NOMO-1 treated with dmso at 0.1 percent for 144 hours (cell line): Measurements from ENCODE around the gene SDHAF1.
"Not testable (repeated sequence)": the region's sequence is repeated elsewhere in the genome, so short reads cannot be mapped to it uniquely, and the experiment has no call there.

Experiments used
- DNase-seq: peaks from one replicate; lab custom pipeline; 2025; ENCODE audit not compliant: unreplicated experiment; lab: John Stamatoyannopoulos, UW

Gene SDHAF1, protein sequence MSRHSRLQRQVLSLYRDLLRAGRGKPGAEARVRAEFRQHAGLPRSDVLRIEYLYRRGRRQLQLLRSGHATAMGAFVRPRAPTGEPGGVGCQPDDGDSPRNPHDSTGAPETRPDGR

GRCh38 chr19:35995048-35995993 lies at the start of gene SDHAF1:
SDHAF1 (plus strand) TSS chr19:35995188; CDS start chr19:35995275, 87 bp downstream.
- DNase-seq: peak; percentile 98

DNA sequence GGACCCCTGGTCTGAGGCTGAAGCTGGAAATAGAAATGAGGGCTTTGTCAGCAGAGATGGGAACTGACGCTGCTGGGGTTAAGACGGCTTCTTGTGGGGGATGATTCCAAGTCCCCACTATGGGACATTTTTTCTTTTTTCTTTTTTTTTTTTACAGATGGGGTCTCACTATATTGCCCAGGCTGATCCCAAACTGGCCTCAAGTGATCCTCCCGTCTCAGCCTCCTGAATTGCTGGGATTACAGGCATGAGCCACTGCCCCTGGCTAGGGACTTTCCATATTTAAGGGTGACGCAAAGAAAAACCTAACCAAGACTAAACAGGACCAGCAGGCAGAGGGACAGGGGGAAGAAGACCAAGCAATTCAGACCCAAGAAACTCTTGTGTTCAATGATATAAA lies 48.8 kb upstream of the SDHAF1 start:
- no peak for DNase-seq

DNA sequence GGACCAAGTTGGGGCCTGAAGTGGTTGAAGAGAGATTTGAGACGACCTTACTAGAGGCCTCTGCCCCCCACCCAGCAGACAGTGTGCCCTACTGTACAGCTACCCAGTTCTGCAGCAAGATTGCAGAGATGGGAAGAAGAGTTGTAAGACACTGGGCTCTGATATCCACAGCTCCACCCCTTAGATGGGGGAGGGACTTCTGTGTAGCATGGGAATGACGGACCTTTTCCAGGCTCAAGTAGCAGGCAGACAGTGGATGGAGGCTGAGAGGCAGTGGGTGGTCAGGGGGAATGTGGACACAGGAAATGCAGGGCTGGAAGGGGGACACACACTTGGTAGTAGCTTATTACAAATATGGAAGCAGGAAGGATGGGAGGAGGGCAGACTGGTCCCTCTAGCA lies 45.9 kb upstream of the SDHAF1 start:
- no peak for DNase-seq

DNA sequence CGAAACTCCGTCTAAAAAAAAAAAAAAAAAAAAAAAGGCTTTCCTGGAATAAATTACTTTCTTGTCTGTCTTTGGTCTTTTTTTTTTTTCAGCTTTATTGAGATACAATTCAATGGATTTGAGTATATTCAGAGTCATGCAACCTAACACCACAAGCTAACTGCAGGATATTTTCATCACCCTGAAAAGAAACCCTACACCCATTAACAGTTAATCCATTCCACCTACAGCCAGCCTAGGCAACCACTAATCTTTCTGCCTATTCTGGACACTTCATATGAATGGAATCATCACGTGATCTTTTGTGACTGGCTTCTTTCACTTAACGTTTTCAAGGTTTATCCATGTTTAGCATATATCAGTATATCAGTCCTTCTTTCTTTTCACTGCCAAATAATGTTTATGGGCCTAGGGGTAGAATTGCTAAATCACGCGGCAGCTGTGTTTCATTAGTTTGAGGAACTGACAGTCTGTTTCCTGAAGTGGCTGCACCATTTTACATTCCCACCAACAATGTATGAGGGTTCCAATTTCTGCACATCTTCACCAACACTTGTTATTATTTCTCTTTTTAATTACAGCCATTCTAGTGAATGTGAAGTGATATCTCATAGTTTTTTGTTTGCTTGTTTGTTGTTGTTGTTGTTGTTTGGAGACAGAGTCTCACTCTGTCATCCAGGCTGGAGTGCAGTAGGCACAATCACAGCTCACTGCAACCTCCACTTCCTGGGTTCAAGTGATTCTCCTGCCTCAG lies 38.9 kb upstream of the SDHAF1 start:
- DNase-seq: no peak

DNA sequence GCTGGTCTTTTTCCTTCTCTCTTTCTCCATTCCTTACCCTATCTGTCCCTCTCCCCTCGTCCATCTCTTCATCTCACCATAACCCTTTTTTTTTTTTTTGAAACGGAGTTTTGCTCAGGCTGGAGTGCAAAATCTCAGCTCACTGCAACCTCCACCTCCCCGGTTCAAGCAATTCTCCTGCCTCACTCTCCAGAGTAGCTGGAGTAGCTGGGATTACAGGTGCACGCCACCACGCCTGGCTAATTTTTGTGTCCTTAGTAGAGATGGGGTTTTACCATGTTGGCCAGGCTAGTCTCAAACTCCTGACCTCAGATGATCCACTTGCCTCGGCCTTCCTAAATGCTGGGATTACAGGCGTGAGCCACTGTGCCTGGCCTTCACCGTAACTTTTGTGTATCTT lies 37.6 kb upstream of the SDHAF1 start:
- not testable (repeated sequence) for DNase-seq

- DNase-seq: no peak
Measured at GRCh38 chr19:35958660-35959039, 36.3 kb upstream of the SDHAF1 start.

GRCh38 chr19:35959040-35959967 lies 35.7 kb upstream of the SDHAF1 start:
- no peak for DNase-seq

DNA sequence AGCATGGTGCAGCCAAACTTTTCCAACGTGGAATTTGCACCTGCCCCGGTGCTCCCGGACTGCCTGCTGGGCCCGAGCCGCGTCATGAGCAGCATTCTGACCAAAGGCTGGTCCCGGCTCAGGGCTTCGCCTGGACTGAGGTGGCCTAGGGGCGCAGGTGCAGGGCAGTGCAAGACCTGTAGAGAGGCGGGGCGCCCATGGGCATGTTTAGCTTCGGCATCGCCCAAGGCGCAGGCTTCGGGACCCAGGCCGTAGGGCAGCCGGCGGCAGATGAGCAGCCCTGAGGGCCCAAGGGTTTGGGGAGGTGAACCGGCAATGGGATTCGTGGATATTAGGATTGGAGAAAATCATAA lies 35.0 kb upstream of the SDHAF1 start:
- no peak for DNase-seq

DNA sequence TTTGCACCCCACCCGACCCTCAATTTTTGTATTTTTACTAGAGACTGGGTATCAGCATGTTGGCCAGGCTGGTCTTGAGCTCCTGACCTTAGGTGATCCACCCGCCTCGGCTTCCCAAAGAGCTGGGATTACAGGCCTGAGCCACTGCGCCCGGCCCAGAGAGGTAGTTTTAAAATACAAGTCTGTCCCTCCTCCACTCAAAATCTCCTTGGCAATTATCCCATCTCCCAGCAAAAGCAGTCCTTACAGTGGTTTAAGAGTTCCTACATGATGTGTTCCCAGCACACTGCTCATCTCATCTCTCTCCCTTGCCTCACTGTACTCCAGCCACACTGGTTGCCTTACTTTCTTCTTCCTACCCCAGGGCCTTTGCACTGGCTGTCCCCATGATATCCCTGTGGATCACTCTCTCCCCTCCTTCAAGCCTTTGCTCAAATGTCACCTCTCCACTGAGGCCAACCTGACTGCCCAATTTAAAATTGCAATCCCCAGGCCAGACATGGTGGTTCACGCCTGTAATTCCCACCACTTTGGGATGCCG lies 34.5 kb upstream of the SDHAF1 start:
- DNase-seq: no peak

DNA sequence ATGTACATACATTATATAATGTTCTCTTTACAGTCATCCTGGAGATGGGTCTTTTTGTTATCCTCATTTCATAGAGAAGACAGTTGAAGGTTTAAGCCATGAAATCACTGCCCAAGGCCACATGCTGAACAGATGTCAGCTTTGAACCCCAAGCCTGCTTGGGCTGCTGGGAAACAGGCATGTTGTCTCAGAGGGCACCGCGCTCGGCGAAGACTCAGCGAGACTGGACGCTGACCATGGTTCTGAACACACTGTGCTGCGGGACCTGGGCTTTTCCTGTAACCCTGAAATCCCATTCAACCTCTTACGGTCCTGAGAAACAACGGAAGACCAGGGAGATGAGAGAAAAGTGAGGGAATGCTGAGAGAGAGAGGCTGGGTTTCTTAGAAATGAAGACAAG lies 31.5 kb upstream of the SDHAF1 start:
- no peak for DNase-seq

DNA sequence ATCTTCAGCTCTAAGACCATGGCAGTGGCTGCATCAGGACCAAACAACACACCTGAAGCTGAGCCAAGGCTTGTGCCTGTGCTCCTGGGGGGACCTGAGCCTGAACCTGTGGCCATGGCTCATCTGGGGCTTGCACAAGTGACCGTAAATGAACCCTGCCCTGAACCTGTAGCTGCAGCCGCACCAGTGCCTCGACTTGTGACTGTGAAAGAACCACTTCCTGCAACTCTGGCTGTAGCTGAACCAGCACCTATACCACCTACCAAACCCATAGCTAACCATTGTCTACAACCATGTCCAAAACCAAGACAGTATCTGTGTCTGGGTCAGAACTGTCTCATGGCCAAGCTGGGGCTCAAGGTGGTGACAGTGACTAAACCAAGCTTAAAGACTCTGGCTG lies 28.2 kb upstream of the SDHAF1 start:
- no peak for DNase-seq

DNA sequence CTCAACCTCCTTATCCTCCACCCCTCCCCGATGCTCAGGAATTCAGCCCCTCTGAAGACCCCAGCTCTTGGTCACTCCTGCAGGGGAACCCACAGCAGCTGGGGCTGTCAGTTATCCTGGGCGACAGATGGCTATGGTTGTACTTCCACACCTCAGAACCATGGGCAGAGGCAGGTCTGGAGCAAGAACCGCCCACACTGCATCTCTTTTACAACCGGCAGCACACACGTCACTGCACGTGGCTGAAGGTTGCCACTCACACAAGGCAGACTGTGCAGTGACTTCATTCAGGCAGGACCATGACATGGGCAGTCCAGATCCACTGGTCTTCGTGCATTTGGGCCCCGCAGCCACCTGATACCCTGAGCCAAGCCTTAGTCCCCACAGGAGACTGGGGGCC lies 21.5 kb upstream of the SDHAF1 start:
- DNase-seq: no peak

- no peak for DNase-seq
Measured at GRCh38 chr19:35975608-35976214, 19.3 kb upstream of the SDHAF1 start.

DNA sequence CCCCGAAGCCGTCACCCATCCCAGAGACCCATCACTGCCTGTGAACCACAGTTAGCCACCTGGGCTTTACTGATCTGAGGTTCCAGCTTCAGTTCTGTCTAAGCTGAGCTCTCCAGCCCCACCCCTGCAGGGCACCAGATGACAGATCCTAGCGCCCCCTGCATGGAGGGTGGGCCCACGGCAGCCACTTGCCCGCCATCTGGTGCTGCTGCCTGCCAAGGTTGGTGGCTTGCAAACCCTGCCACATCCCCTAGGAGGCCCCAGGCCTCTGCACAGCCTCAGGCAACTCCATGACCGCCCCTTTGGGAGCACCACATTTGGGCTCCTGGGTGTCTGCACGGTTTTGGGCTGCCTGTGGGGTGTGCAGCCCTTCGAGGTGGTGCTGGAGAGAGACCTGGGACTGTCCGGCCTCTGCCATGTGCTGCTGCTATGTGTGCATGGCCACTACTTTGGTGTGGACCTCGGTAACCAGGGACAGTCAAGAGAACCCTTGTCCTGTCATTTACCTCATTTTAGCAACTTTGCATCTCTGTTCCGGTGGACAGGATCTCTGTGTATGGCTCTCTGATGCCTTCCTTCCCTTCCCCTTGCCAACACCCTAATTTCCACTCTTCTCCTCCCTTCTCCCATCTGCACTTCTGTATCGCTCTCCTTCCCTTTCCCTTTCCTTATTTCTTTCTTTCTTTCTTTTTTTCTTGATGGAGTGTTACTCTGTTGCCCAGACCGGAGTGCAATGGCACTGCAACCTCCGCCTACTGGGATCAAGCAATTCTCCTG lies 17.4 kb upstream of the SDHAF1 start:
- DNase-seq: no peak

DNA sequence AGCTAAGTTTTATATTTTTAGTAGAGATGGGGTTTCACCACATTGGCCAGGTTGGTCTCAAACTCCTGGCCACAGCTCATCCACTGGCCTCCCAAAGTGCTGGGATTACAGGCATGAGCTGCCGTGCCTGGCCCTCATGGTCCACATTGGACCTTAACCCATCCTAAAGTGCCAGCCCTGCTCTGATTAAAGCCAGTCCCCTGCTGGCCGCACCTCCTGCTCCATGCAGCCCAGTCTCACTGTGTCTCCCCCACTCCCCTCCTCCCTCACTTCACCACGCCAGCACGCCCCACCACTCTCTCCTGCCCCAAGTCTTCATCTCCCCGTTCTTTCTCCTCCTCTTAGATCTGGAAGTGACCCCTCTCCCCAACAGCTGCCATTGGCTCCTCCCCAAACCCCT lies 16.7 kb upstream of the SDHAF1 start:
- DNase-seq: no peak

GRCh38 chr19:35978832-35979365 lies 16.1 kb upstream of the SDHAF1 start:
- no peak for DNase-seq

DNA sequence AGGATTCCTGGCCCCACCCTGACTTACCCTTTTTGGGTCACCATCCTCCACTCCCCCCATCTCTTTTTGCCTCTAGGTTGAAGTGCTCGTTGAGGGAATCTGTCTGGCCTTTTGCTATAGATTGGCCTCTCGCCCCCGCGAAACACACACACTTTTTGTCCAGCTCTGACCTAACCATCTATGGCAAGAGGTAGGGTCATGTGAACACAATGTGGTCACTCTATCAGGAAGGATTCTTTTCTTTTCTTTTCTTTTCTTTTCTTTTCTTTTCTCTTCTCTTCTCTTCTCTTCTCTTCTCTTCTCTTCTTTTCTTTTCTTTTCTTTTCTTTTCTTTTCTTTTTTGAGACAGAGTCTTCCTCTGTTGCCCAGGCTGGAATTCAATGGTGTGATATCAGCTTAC lies 14.0 kb upstream of the SDHAF1 start:
- DNase-seq: not testable (repeated sequence)

GRCh38 chr19:35983177-35983576 lies 11.8 kb upstream of the SDHAF1 start:
- no peak for DNase-seq

GRCh38 chr19:35986111-35986510 lies 8.9 kb upstream of the SDHAF1 start:
- no peak for DNase-seq
